Smooth muscle cell (in vitro differentiated cells): ENCODE measurements around the gene LAD1. TPM values are rescaled to one million over a fixed set of nuclear protein-coding genes. Genes with fewer than 3 reads are reported as not detected.
A peak's percentile ranks its signal among the peaks of the same experiment; 100 is the strongest.

Experiments used
- DNase-seq: peaks from one replicate; lab custom pipeline; 2025; ENCODE audit not compliant: unreplicated experiment; lab: John Stamatoyannopoulos, UW
- H2AFZ ChIP-seq: fragments of 200-600 bp; sonication (generic); 2 replicates; pipeline ENCODE4 v1.6.0; 2016; ENCODE audit warnings: antibody characterized with exemption, low read depth, mild to moderate bottlenecking
- H3F3A ChIP-seq: fragments of 200-600 bp; sonication (generic); 2 replicates; pipeline ENCODE4 v1.6.0; 2017; ENCODE audit warnings: antibody characterized with exemption, low read depth
- H3K27ac ChIP-seq: fragments of 200-600 bp; sonication (generic); 2 replicates; pipeline ENCODE4 v1.5.1; 2016; ENCODE audit warnings: low read depth, mild to moderate bottlenecking
- H3K27me3 ChIP-seq: fragments of 200-600 bp; sonication (generic); 2 replicates; pipeline ENCODE4 v1.6.1; 2016; ENCODE audit warnings: low read depth, mild to moderate bottlenecking
- H3K36me3 ChIP-seq: fragments of 200-600 bp; sonication (generic); 2 replicates; pipeline ENCODE4 v1.5.1; 2016; ENCODE audit warnings: low read depth
- H3K4me1 ChIP-seq: fragments of 200-600 bp; sonication (generic); 2 replicates; pipeline ENCODE4 v1.5.1; 2016; ENCODE audit warnings: low read depth
- H3K4me2 ChIP-seq: fragments of 200-600 bp; sonication (generic); 2 replicates; pipeline ENCODE4 v1.6.0; 2016; ENCODE audit warnings: mild to moderate bottlenecking
- H3K4me3 ChIP-seq: fragments of 200-600 bp; sonication (generic); 2 replicates; pipeline ENCODE4 v1.5.1; 2016; ENCODE audit warnings: mild to moderate bottlenecking
- H3K79me2 ChIP-seq: fragments of 200-600 bp; sonication (generic); 2 replicates; pipeline ENCODE4 v1.6.0; 2016; ENCODE audit warnings: low read depth, mild to moderate bottlenecking
- H3K9ac ChIP-seq: fragments of 200-600 bp; sonication (generic); 2 replicates; pipeline ENCODE4 v1.6.0; 2016; ENCODE audit warnings: low read depth
- H3K9me3 ChIP-seq: fragments of 200-600 bp; sonication (generic); replicated peaks from 2 replicates; pipeline ENCODE4 v1.5.1; 2016; ENCODE audit warnings: low read depth
- H4K20me1 ChIP-seq: fragments of 200-600 bp; sonication (generic); 2 replicates; pipeline ENCODE4 v1.6.0; 2016; ENCODE audit warnings: low read depth
- CTCF ChIP-seq: fragments of 200-600 bp; sonication (generic); IDR thresholded peaks from 2 replicates; pipeline ENCODE4 v1.5.1; 2017; ENCODE audit warnings: borderline replicate concordance, mild to moderate bottlenecking, antibody characterized with exemption; ENCODE audit not compliant: insufficient read depth, poor library complexity, severe bottlenecking
- WGBS: methylation state at CpG from one replicate; pipeline ENCODE4 v1.1.7; 2016; ENCODE audit warnings: low lambda C conversion rate; 5-methylcytosine and 5-hydroxymethylcytosine counted together
- polyA plus RNA-seq: library from polyadenylated mRNA; unstranded; fragments of >200 nt; fragmentation: Nextera tagmentation; extraction: Ambion mirVana; gene quantifications from 2 replicates; pipeline ENCODE4 v1.2.1, GENCODE V29; 2016
- total RNA-seq: library from RNA; depleted of rRNA; stranded (reverse); fragments of >200 nt; gene quantifications from 2 replicates; pipeline ENCODE4 v1.2.3, GENCODE V29; 2014

Gene LAD1
- total and polyA plus RNA-seq, 2 experiments from 2014 or later = 6.9 to 8.8 TPM

DNA sequence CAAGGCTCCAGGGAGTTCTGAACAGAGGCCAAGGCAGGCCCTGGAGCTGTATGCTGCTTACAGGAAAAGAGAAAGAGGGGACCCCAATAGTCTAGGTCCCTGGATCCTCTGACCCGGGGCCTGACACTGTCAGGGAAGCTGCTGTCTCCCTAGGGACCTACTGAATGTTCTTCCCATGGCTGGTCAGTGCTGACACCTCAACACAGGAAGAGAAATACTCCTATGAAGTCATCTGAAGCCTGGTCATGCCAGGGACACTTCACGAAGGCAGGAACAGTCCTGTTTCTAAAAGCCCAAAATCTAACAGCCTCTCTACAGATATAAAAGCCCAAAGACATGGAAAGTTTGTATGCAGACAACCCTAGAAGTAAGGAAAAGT, 1.7 kb upstream of the LAD1 start:
- Histone ChIP-seq H3K79me2 (no peaks in the 10 kb centered on the region), H2AFZ (no peak overlapping the region), H3K27me3 (peaks cover 25% of the 10 kb centered on the region), H4K20me1 (no peaks in the 10 kb centered on the region), H3K4me2 (no peak overlapping the region), H3K4me1 (peaks cover 8% of the 10 kb centered on the region), H3K9me3 (no peaks in the 10 kb centered on the region), H3K9ac (no peak overlapping the region), H3K36me3 (no peaks in the 10 kb centered on the region), H3K4me3 (no peak overlapping the region), H3F3A (peaks cover 24% of the 10 kb centered on the region), H3K27ac (no peak overlapping the region)
- no peak for DNase-seq
- WGBS = 91% methylated on average over 2 of the region's 2 CpGs
- no peak for TF ChIP-seq CTCF

DNA sequence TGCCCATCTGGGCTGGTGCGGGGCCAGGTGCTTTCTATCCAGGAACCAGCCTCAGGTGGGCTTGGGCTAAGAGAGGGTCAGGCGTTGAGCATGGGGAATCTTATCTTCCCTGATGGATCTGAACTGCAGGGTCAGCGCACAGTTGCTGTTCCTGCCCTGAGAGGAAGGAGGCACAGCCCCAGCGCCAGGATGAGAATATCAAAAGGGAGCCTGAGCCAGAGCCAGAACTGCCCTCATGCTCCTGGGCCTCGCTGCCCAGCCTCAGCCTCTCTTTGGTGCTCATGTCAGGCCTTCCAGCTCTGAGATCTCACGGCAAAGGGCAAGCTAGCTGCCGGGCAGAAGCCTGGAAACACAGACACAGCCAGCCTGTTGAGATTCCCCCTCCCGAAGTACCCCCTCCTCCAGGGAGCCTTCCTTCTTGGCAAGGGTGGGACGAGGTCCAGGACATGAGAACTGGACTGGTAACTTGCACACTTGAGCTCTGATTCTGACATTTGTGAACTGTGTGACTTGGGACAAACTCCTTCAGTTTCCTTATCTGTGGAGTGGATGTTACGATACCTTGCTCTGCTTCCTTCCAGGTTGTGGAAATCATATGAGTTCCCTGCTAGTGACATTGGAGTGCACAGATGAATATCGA, 1.2 kb upstream of the LAD1 start:
- TF ChIP-seq CTCF = no peak
- H3K4me1 ChIP-seq = peaks cover 8% of the 10 kb centered on the region
- H3K4me3 ChIP-seq = peak overlapping the region; percentile 48
- H3K79me2 ChIP-seq = no peaks in the 10 kb centered on the region
- H3K9me3 ChIP-seq = no peaks in the 10 kb centered on the region
- H3K4me2 ChIP-seq = peak overlapping the region; percentile 84
- no peaks in the 10 kb centered on the region for H4K20me1 ChIP-seq
- peaks cover 25% of the 10 kb centered on the region for H3K27me3 ChIP-seq
- H3F3A ChIP-seq = peaks cover 24% of the 10 kb centered on the region
- no peak overlapping the region for H2AFZ ChIP-seq
- no peak overlapping the region for H3K9ac ChIP-seq
- no peak for DNase-seq
- no peak overlapping the region for H3K27ac ChIP-seq
- 91% methylated on average over 11 of the region's 11 CpGs for WGBS
- no peaks in the 10 kb centered on the region for H3K36me3 ChIP-seq

GRCh38 chr1:201399352-201400126, 415 bp upstream of the LAD1 start:
- H4K20me1 ChIP-seq = no peaks in the 10 kb centered on the region
- no peaks in the 10 kb centered on the region for H3K79me2 ChIP-seq
- peak overlapping the region; percentile 24 for H3K9ac ChIP-seq
- H2AFZ ChIP-seq = peak overlapping the region; percentile 69
- peaks cover 25% of the 10 kb centered on the region for H3K27me3 ChIP-seq
- H3K4me1 ChIP-seq = peaks cover 8% of the 10 kb centered on the region
- H3K27ac ChIP-seq = no peak overlapping the region
- no peak for TF ChIP-seq CTCF
- DNase-seq = no peak
- peak overlapping the region; percentile 48 for H3K4me3 ChIP-seq
- no peaks in the 10 kb centered on the region for H3K9me3 ChIP-seq
- WGBS = 6% methylated on average over 49 of the region's 62 CpGs
- no peaks in the 10 kb centered on the region for H3K36me3 ChIP-seq
- H3K4me2 ChIP-seq = peak overlapping the region; percentile 84
- peaks cover 24% of the 10 kb centered on the region for H3F3A ChIP-seq
